Hepatocyte (in vitro differentiated cells): ENCODE data around the gene SHISAL1. TPM values are rescaled to one million over a fixed set of nuclear protein-coding genes. Genes with fewer than 3 reads are reported as not detected.

Experiments
- DNase-seq: peaks from one replicate; pipeline ENCODE4 v3.0.0-alpha.2; 2016; ENCODE audit warnings: low spot score
- H2AFZ ChIP-seq: fragments of 200-600 bp; sonication (generic); 2 replicates; pipeline ENCODE4 v1.6.0; 2016; ENCODE audit warnings: antibody characterized with exemption, mild to moderate bottlenecking
- H3K27ac ChIP-seq: fragments of 200-600 bp; sonication (generic); 2 replicates; pipeline ENCODE4 v1.5.1; 2016; ENCODE audit warnings: mild to moderate bottlenecking
- H3K27me3 ChIP-seq: fragments of 200-600 bp; sonication (generic); 2 replicates; pipeline ENCODE4 v1.6.1; 2016
- H3K36me3 ChIP-seq: fragments of 200-600 bp; sonication (generic); replicated peaks from 2 replicates; pipeline ENCODE4 v1.5.1; 2016; ENCODE audit warnings: low read depth; ENCODE audit not compliant: insufficient read depth
- H3K4me1 ChIP-seq: fragments of 200-600 bp; sonication (generic); 2 replicates; pipeline ENCODE4 v1.5.1; 2016; ENCODE audit warnings: mild to moderate bottlenecking, moderate library complexity; ENCODE audit not compliant: insufficient read depth
- H3K4me2 ChIP-seq: fragments of 200-600 bp; sonication (generic); 2 replicates; pipeline ENCODE4 v1.6.0; 2016
- H3K4me3 ChIP-seq: fragments of 200-600 bp; sonication (generic); 2 replicates; pipeline ENCODE4 v1.5.1; 2016; ENCODE audit warnings: mild to moderate bottlenecking
- H3K79me2 ChIP-seq: fragments of 200-600 bp; sonication (generic); 2 replicates; pipeline ENCODE4 v1.6.0; 2017; ENCODE audit warnings: mild to moderate bottlenecking
- H3K9me2 ChIP-seq: fragments of 200-600 bp; sonication (generic); replicated peaks from 2 replicates; pipeline ENCODE4 v1.6.0; 2017; ENCODE audit warnings: mild to moderate bottlenecking; ENCODE audit not compliant: insufficient read depth
- H3K9me3 ChIP-seq: fragments of 200-600 bp; sonication (generic); 2 replicates; pipeline ENCODE4 v1.5.1; 2016; ENCODE audit warnings: low read depth, mild to moderate bottlenecking
- H4K20me1 ChIP-seq: fragments of 200-600 bp; sonication (generic); 2 replicates; pipeline ENCODE4 v1.6.0; 2016; ENCODE audit warnings: mild to moderate bottlenecking; ENCODE audit not compliant: insufficient read depth, poor library complexity, severe bottlenecking
- CTCF ChIP-seq: fragments of 200-600 bp; sonication (generic); IDR thresholded peaks from 2 replicates; pipeline ENCODE4 v1.5.1; 2016; ENCODE audit warnings: antibody characterized with exemption, mild to moderate bottlenecking; ENCODE audit not compliant: poor library complexity
- EZH2 ChIP-seq: fragments of 200-600 bp; sonication (generic); IDR thresholded peaks from 2 replicates; pipeline ENCODE4 v1.6.1; 2016; ENCODE audit warnings: antibody characterized with exemption, mild to moderate bottlenecking, borderline replicate concordance
- EZH2phosphoT487 ChIP-seq: fragments of 200-600 bp; sonication (generic); IDR thresholded peaks from one replicate; pipeline ENCODE4 v1.6.1; 2018; ENCODE audit warnings: antibody characterized with exemption, mild to moderate bottlenecking, low read depth, moderate library complexity; ENCODE audit not compliant: unreplicated experiment, severe bottlenecking
- WGBS: methylation state at CpG from one replicate; pipeline ENCODE4 v1.1.6; 2016; ENCODE audit warnings: low lambda C conversion rate; ENCODE audit errors: missing lambda C conversion rate; 5-methylcytosine and 5-hydroxymethylcytosine counted together
- polyA plus RNA-seq: library from polyadenylated mRNA; unstranded; fragments of >200 nt; fragmentation: Nextera tagmentation; extraction: Ambion mirVana; gene quantifications from 2 replicates; pipeline ENCODE4 v1.2.1, GENCODE V29; 2016
- total RNA-seq: library from RNA; depleted of rRNA; stranded (reverse); fragments of >200 nt; gene quantifications from 2 replicates; pipeline ENCODE4 v1.2.3, GENCODE V29; 2014

Gene SHISAL1
- total and polyA plus RNA-seq, 2 experiments from 2014 or later = 0.66 to 2.4 TPM

- H3K4me2 ChIP-seq = no peak overlapping the region
- no peaks in the 10 kb centered on the region for H4K20me1 ChIP-seq
- no peak for TF ChIP-seq EZH2phosphoT487
- no peak for TF ChIP-seq CTCF
- no peaks in the 10 kb centered on the region for H3K9me2 ChIP-seq
- H3K9me3 ChIP-seq = no peaks in the 10 kb centered on the region
- no peak overlapping the region for H3K4me3 ChIP-seq
- H3K27ac ChIP-seq = no peak overlapping the region
- H3K36me3 ChIP-seq = no peaks in the 10 kb centered on the region
- whole genome bisulfite sequencing = 74% methylated on average over 9 of the region's 9 CpGs
- H3K27me3 ChIP-seq = no peaks in the 10 kb centered on the region
- H3K4me1 ChIP-seq = peaks cover under 1% of the 10 kb centered on the region
- no peak overlapping the region for H2AFZ ChIP-seq
- no peaks in the 10 kb centered on the region for H3K79me2 ChIP-seq
- no peak for DNase-seq
These were observed 116.5 kb downstream of the SHISAL1 start for GRCh38 chr22:44196241-44196640.

- 65% methylated on average over 5 of the region's 5 CpGs for WGBS
- Histone ChIP-seq H3K27me3 (no peaks in the 10 kb centered on the region), H3K4me3 (no peak overlapping the region), H2AFZ (no peak overlapping the region), H3K4me2 (no peak overlapping the region), H3K9me3 (no peaks in the 10 kb centered on the region), H3K4me1 (no peaks in the 10 kb centered on the region), H3K36me3 (no peaks in the 10 kb centered on the region), H3K79me2 (no peaks in the 10 kb centered on the region), H4K20me1 (no peaks in the 10 kb centered on the region), H3K9me2 (no peaks in the 10 kb centered on the region), H3K27ac (no peak overlapping the region)
- no peak for DNase-seq
- TF ChIP-seq EZH2phosphoT487 = no peak
- TF ChIP-seq EZH2 = no peak
- no peak for TF ChIP-seq CTCF
These were observed 117.4 kb downstream of the SHISAL1 start for GRCh38 chr22:44195189-44195871.

- TF ChIP-seq CTCF (no peak), EZH2 (no peak), EZH2phosphoT487 (no peak)
- H3K27me3 ChIP-seq = no peaks in the 10 kb centered on the region
- H2AFZ ChIP-seq = no peak overlapping the region
- H3K4me3 ChIP-seq = no peak overlapping the region
- 81% methylated on average over 2 of the region's 2 CpGs for WGBS
- DNase-seq = no peak
- H3K4me1 ChIP-seq = no peaks in the 10 kb centered on the region
- no peak overlapping the region for H3K4me2 ChIP-seq
- H4K20me1 ChIP-seq = no peaks in the 10 kb centered on the region
- no peaks in the 10 kb centered on the region for H3K9me2 ChIP-seq
- H3K79me2 ChIP-seq = no peaks in the 10 kb centered on the region
- H3K36me3 ChIP-seq = no peaks in the 10 kb centered on the region
- no peaks in the 10 kb centered on the region for H3K9me3 ChIP-seq
- H3K27ac ChIP-seq = no peak overlapping the region
These were observed 118.2 kb downstream of the SHISAL1 start for GRCh38 chr22:44194569-44194968.

Other genes with a start within 250 kb of the SHISAL1 start
- gene PARVG, start 132.0 kb downstream of the SHISAL1 start, total RNA-seq = 0.96 and 1.00 TPM in 2 replicates
- 0.77 and 2.8 TPM in 2 replicates for gene PARVG, start 132.0 kb downstream of the SHISAL1 start, polyA plus RNA-seq
- gene RTL6, start 185.3 kb upstream of the SHISAL1 start, total RNA-seq = 20.6 and 23.4 TPM in 2 replicates
- gene RTL6, start 185.3 kb upstream of the SHISAL1 start, polyA plus RNA-seq = 13.0 and 15.3 TPM in 2 replicates